Ovary (tissue), 9 donors: ENCODE data around the gene RTP3. TPM values are rescaled to one million over a fixed set of nuclear protein-coding genes. Genes with fewer than 3 reads are reported as not detected.

Source experiments
- DNase-seq, 5 donors: peaks; one replicate each; pipeline ENCODE4 v3.0.0-alpha.2; 2019 to 2020
- H3K27ac ChIP-seq, 2 donors: fragments of 200-600 bp; one replicate each; pipeline versions ENCODE4 v1.5.1 to v1.8.0; 2019 to 2022
- H3K27me3 ChIP-seq: fragments of 200-600 bp; one replicate; pipeline ENCODE4 v1.8.0; 2022
- H3K36me3 ChIP-seq: fragments of 200-600 bp; sonication (generic); one replicate; pipeline ENCODE4 v1.5.1; 2019
- H3K4me1 ChIP-seq: one replicate; pipeline ENCODE4 v1.8.1; 2013; ENCODE audit warnings: mild to moderate bottlenecking, moderate library complexity; ENCODE audit not compliant: insufficient read depth
- H3K4me3 ChIP-seq: fragments of 200-600 bp; sonication (generic); one replicate; pipeline ENCODE4 v1.5.1; 2017
- H3K9me3 ChIP-seq, 2 donors: fragments of 200-600 bp in 1 of 2; sonication (generic) in 1 of 2; one replicate each; pipeline versions ENCODE4 v1.5.1 to v1.8.1; 2013 to 2019; ENCODE audit warnings: mild to moderate bottlenecking in 1 of 2, moderate library complexity in 1 of 2
- CTCF ChIP-seq, 3 donors: fragments of 450-650 bp in 2 of 3; fragments of 200-600 bp in 1 of 3; IDR thresholded peaks; one replicate each; pipeline versions ENCODE4 v1.5.1 to v1.8.0; 2016 to 2022; ENCODE audit warnings: antibody characterized with exemption in 3 of 3, mild to moderate bottlenecking in 1 of 3
- EP300 ChIP-seq: sonication (generic); formaldehyde crosslinking; IDR thresholded peaks from one replicate; pipeline ENCODE4 v1.6.1; 2017; ENCODE audit warnings: antibody characterized with exemption
- POLR2A ChIP-seq: fragments of 450-650 bp; IDR thresholded peaks from one replicate; pipeline ENCODE4 v1.6.1; 2017; ENCODE audit warnings: antibody characterized with exemption, mild to moderate bottlenecking, moderate library complexity
- WGBS, 3 donors: extraction: QIAGEN DNeasy Blood & Tissue Kit in 1 of 3; methylation state at CpG; one replicate each; pipeline versions ENCODE4 v1.1.5 to v1.1.7; 2013 to 2017; 5-methylcytosine and 5-hydroxymethylcytosine counted together
- intact Hi-C, 4 donors: fragments of 100-400 bp; cut with DNase I; formaldehyde crosslinking; loops; one replicate each; pipeline versions ENCODE4 v1.11.0 to v1.15.1; 2022 to 2023
- polyA plus RNA-seq, 2 donors: library from polyadenylated mRNA; stranded (reverse); fragments of 200-250 nt in 1 of 2; fragments of 350-450 nt in 1 of 2; fragmentation: Illumina TruSeq in 1 of 2; extraction: RNeasy Lipid Tissue Mini Kit (QIAGEN cat#74804) in 1 of 2; gene quantifications; one replicate each; pipeline ENCODE4 v1.2.3, GENCODE V29; 2013 to 2014
- total RNA-seq, 7 donors: library from RNA; depleted of rRNA in 2 of 7; stranded (reverse); fragments of >200 nt in 2 of 7; fragmentation: NEBNext Ultra II Directional in 3 of 7; extraction: Animal tissue kit (Norgen Biotek cat#: 25700) in 3 of 7; gene quantifications; one replicate each; pipeline versions ENCODE4 v1.1.0 to v1.2.4, GENCODE V29; 2016 to 2023
- donor health status: DM: no; HTN: no; CAD: no; lungs with moderate emphysema.
- donor health status: DM: no; HTN: no; CAD: no.
- donor health status: Bipolar disorder and iron deficiency.
- donor health status: DM: yes; HTN: yes; CAD: no.
- donor health status: DM: no; HTN: no; CAD: no.
- donor health status: DM: yes; HTN: yes; CAD: no.

Gene RTP3
- total and polyA plus RNA-seq, 9 donors: not detected

- H3K36me3 ChIP-seq: no peaks in the 10 kb centered on the region
- H3K4me1 ChIP-seq: no peaks in the 10 kb centered on the region
- no peaks in the 10 kb centered on the region for H3K27me3 ChIP-seq
- 19 to 40% (median 30%) methylated on average over 3 of the region's 3 CpGs for whole genome bisulfite sequencing, 3 donors
- TF ChIP-seq EP300 (no peak), CTCF (IDR thresholded peaks at IDR 0.05) (no peak), POLR2A (no peak)
- DNase-seq: no peak
- intact Hi-C loops: no loop called here
- H3K9me3 ChIP-seq: no peaks in the 10 kb centered on the region
- H3K27ac ChIP-seq: no peak overlapping the region
- no peak overlapping the region for H3K4me3 ChIP-seq
Measured at GRCh38 chr3:46454209-46454595, 43.6 kb upstream of the RTP3 start.

DNA sequence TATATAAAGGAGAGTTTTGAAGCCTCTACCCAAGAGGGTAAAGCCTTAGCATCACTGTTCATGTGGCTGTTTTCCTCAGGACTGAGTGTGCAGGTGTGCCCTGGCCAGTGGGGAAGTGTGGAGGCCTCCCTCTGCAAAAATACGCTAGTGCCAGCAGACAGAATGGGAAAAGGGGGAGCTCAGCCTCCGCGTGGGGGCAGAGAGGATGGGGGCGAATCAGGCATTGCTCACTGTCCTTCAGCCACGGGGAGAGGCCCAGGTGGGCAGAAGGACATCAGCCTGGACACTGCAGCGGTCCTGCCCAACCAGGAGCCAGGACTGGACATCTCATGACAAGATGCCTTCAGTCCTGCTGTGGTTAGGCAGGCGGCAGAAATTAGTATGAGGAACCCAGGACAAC, 43.2 kb upstream of the RTP3 start:
- 65 to 78% (median 73%) methylated on average over 7 of the region's 7 CpGs for WGBS, 3 donors
- Histone ChIP-seq H3K4me1 (no peaks in the 10 kb centered on the region), H3K27me3 (no peaks in the 10 kb centered on the region), H3K36me3 (no peaks in the 10 kb centered on the region), H3K9me3 (no peaks in the 10 kb centered on the region), H3K4me3 (no peak overlapping the region), H3K27ac (no peak overlapping the region)
- TF ChIP-seq CTCF (IDR thresholded peaks at IDR 0.05): no peak
- intact Hi-C loops: no loop called here
- DNase-seq: no peak

DNA sequence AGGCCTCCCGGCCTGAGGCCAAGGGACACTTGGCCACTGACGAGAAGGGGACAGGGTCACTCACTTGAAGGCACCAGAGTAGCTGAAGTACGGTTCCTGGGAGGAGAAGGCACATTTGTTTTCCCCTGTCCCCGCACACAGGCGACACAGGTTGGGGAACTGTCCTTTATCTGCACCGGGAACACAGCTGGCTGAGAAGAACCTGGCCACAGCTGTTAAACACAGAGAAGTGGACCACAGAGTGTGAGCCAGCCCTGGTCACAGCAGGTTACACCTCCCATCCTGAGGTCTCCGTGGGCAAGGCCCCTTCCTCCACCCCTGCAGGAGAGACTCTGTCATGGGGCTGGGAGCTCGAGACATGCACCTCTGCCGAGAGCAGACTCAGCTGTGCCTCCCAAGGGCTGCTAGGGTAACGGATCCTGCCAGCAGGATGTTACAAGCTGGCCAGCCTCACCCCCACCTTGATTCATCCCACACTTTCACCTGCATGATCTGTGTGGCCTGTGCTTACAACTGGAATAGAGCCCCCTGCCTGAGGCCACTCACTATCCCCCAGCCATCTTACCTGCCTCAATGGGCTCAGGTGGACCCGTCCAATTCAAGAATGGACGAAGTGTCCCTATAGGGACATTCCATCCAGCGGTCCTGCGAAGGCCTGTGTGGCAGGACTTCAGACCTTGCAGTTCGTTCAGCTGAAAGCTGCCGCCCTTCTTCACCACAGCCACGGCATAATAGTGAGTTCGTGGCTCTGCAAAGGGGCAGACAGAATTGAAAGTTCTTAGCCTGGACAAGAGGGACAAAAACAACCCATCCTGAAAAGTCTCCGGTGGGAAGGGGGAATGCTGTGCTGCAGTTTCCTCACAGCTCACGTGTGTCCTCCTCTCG, 42.3 kb upstream of the RTP3 start:
- intact Hi-C loops: no loop called here
- Histone ChIP-seq H3K36me3 (no peaks in the 10 kb centered on the region), H3K4me3 (no peak overlapping the region), H3K9me3 (no peaks in the 10 kb centered on the region), H3K27ac (no peak overlapping the region), H3K4me1 (no peaks in the 10 kb centered on the region), H3K27me3 (no peaks in the 10 kb centered on the region)
- TF ChIP-seq EP300 (no peak), CTCF (IDR thresholded peaks at IDR 0.05) (no peak), POLR2A (no peak)
- WGBS, 3 donors: 75 to 82% (median 76%) methylated on average over 21 of the region's 21 CpGs
- no peak for DNase-seq

DNA sequence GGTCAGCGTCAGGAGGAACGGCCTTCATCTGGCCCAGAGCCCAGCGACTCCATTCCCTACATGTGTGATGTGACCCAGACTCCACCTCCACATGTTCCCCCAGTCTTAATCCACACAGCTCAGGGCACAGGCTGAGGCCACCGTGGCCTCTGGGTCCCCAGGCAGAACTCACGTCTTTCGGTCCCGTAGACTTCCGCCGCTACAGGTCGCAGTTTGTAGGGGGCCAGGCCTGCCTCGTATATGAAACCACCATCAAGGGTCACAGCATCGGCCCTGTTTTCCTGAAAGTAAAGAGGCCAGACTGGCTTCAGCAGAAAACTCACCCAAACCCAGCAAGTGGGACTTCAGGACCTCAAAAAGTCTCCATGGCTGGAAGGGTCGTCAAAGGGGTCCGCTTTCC, 41.7 kb upstream of the RTP3 start:
- Histone ChIP-seq H3K27ac (no peak overlapping the region), H3K4me1 (no peaks in the 10 kb centered on the region), H3K27me3 (no peaks in the 10 kb centered on the region), H3K9me3 (no peaks in the 10 kb centered on the region), H3K36me3 (no peaks in the 10 kb centered on the region), H3K4me3 (no peak overlapping the region)
- WGBS, 3 donors: 86 to 90% (median 88%) methylated on average over 14 of the region's 14 CpGs
- TF ChIP-seq POLR2A (no peak), CTCF (IDR thresholded peaks at IDR 0.05) (no peak), EP300 (no peak)
- DNase-seq: no peak
- intact Hi-C loops: no loop called here
